GM23248 (cell line): ENCODE measurements around the gene MAPKBP1. TPM values are rescaled to one million over a fixed set of nuclear protein-coding genes. Genes with fewer than 3 reads are reported as not detected.

Experiments used
- DNase-seq: peaks from one replicate; pipeline ENCODE4 v3.0.0-alpha.2; 2015
- H2AFZ ChIP-seq: fragments of 200-600 bp; sonication (generic); 2 replicates; pipeline ENCODE4 v1.6.1; 2016; ENCODE audit warnings: antibody characterized with exemption
- H3F3A ChIP-seq: fragments of 200-600 bp; sonication (generic); 2 replicates; pipeline ENCODE4 v1.6.1; 2016; ENCODE audit warnings: mild to moderate bottlenecking, antibody characterized with exemption, mixed run types; ENCODE audit not compliant: insufficient read depth
- H3K27ac ChIP-seq: fragments of 200-600 bp; sonication (generic); 2 replicates; pipeline ENCODE4 v1.5.1; 2016; ENCODE audit warnings: mild to moderate bottlenecking
- H3K27me3 ChIP-seq: fragments of 200-600 bp; sonication (generic); replicated peaks from 2 replicates; pipeline ENCODE4 v1.6.1; 2016; ENCODE audit warnings: mild to moderate bottlenecking; ENCODE audit not compliant: insufficient read depth
- H3K36me3 ChIP-seq: fragments of 200-600 bp; sonication (generic); 2 replicates; pipeline ENCODE4 v1.6.1; 2016; ENCODE audit warnings: low read depth, mild to moderate bottlenecking
- H3K4me1 ChIP-seq: fragments of 200-600 bp; sonication (generic); 2 replicates; pipeline ENCODE4 v1.6.1; 2016; ENCODE audit warnings: mild to moderate bottlenecking; ENCODE audit not compliant: insufficient read depth
- H3K4me2 ChIP-seq: fragments of 200-600 bp; sonication (generic); one replicate; pipeline ENCODE4 v1.6.1; 2016; ENCODE audit warnings: mild to moderate bottlenecking; ENCODE audit not compliant: unreplicated experiment
- H3K4me3 ChIP-seq: fragments of 200-600 bp; sonication (generic); 2 replicates; pipeline ENCODE4 v1.5.1; 2016; ENCODE audit warnings: mild to moderate bottlenecking
- H3K79me2 ChIP-seq: fragments of 200-600 bp; sonication (generic); 2 replicates; pipeline ENCODE4 v1.6.1; 2016; ENCODE audit warnings: mild to moderate bottlenecking; ENCODE audit not compliant: insufficient read depth
- H3K9ac ChIP-seq: fragments of 200-600 bp; sonication (generic); 2 replicates; pipeline ENCODE4 v1.6.1; 2016; ENCODE audit warnings: mild to moderate bottlenecking
- H3K9me2 ChIP-seq: fragments of 200-600 bp; sonication (generic); 2 replicates; pipeline ENCODE4 v1.6.1; 2016; ENCODE audit warnings: mixed run types, mild to moderate bottlenecking, moderate library complexity; ENCODE audit not compliant: insufficient read depth
- H3K9me3 ChIP-seq: fragments of 200-600 bp; sonication (generic); one replicate; pipeline ENCODE4 v1.6.1; 2017; ENCODE audit warnings: low read depth
- H4K20me1 ChIP-seq: fragments of 200-600 bp; sonication (generic); 2 replicates; pipeline ENCODE4 v1.6.0; 2016; ENCODE audit not compliant: insufficient read depth
- EZH2 ChIP-seq: fragments of 200-600 bp; sonication (generic); IDR thresholded peaks from 2 replicates; pipeline ENCODE4 v1.6.1; 2018; ENCODE audit warnings: antibody characterized with exemption, mild to moderate bottlenecking; ENCODE audit not compliant: insufficient read depth, poor library complexity, severe bottlenecking
- EZH2phosphoT487 ChIP-seq: fragments of 200-600 bp; sonication (generic); IDR thresholded peaks from 2 replicates; pipeline ENCODE4 v1.6.1; 2018; ENCODE audit warnings: antibody characterized with exemption, moderate library complexity, mild to moderate bottlenecking, low read depth; ENCODE audit not compliant: insufficient read depth
- WGBS, 2 experiments: methylation state at CpG; one replicate each; pipeline ENCODE4 v1.1.6; 2015 to 2017; ENCODE audit warnings: low lambda C conversion rate in 2 of 2, low coverage in 1 of 2; ENCODE audit errors: missing lambda C conversion rate in 2 of 2; 5-methylcytosine and 5-hydroxymethylcytosine counted together
- in situ Hi-C: fragments of 300-500 bp; cut with MboI; formaldehyde crosslinking; loops from 2 replicates; pipeline ENCODE4 v1.15.0; 2020
- polyA plus RNA-seq: library from polyadenylated mRNA; unstranded; fragments of >200 nt; fragmentation: Nextera tagmentation; extraction: Ambion mirVana; gene quantifications from 2 replicates; pipeline ENCODE4 v1.2.1, GENCODE V29; 2016
- total RNA-seq: library from RNA; depleted of rRNA; stranded (reverse); fragments of >200 nt; shearing (Covaris generic); gene quantifications from 2 replicates; pipeline ENCODE4 v1.2.3, GENCODE V29; 2014

Gene MAPKBP1
- total and polyA plus RNA-seq, 2 experiments from 2014 or later: 5.2 to 8.5 TPM

GRCh38 chr15:41805711-41806110 lies 31.4 kb downstream of the MAPKBP1 start:
- no peak overlapping the region for H2AFZ ChIP-seq
- no peak overlapping the region for H3K4me3 ChIP-seq
- whole genome bisulfite sequencing, 2 experiments: 82% methylated on average over 3 of the region's 3 CpGs
- H4K20me1 ChIP-seq: no peaks in the 10 kb centered on the region
- in situ Hi-C loops: no loop called here
- H3K79me2 ChIP-seq: peaks cover 25% of the 10 kb centered on the region
- no peaks in the 10 kb centered on the region for H3K36me3 ChIP-seq
- DNase-seq: no peak
- no peak overlapping the region for H3K27ac ChIP-seq
- H3K4me1 ChIP-seq: peaks cover 19% of the 10 kb centered on the region
- TF ChIP-seq EZH2 (no peak), EZH2phosphoT487 (no peak)
- no peaks in the 10 kb centered on the region for H3K9me2 ChIP-seq
- H3F3A ChIP-seq: peaks cover 10% of the 10 kb centered on the region; the same call in 1 of the 2 replicates
- H3K9ac ChIP-seq: no peak overlapping the region
- H3K9me3 ChIP-seq: no peaks in the 10 kb centered on the region
- H3K27me3 ChIP-seq: no peaks in the 10 kb centered on the region
- H3K4me2 ChIP-seq: no peak overlapping the region

DNA sequence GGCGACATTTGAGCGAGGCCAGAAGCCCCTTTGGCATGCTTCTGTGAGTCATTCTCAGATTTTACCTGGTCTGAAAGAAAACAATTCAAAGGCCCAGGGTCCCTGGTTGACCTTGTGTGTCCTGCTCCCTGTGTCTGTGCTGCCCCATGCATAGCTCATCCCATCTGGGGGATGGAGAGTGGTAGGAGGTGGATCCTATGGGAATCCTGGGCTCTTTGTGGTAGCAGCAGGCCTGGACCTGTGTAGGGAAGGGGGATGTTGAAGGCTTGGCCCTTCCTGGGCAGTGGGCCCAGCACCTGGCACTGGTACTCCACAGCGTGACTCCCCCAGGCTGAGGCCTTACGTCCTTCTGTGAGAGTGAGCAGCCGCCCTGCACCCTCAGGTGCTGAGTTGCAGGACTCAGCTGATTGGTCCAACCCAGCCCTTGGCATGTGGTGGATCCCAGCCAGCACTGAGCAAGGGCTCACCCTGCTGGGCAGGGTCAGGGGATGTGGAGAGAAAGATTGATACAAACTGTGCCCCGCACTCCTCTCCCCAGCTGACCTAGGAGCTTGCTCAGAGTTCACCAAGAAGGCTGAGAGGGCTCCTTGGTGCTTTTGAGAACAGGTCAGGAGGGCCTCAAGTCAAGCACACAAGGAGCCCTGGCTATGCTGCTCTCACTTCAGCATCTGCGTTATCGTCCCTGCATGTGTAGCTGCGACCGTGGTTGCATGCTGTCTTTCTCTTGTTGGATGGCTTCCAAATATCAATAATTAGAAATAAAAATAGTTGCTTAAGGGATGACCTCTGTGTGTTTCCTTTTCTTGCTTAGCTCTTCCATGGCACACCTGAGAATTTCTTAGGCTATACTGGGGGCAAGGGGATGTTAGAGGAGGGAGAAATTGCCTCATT lies 32.3 kb downstream of the MAPKBP1 start:
- no peak for DNase-seq
- WGBS, 2 experiments: 93 to 97% methylated on average over 10 of the region's 10 CpGs
- no peak overlapping the region for H3K9ac ChIP-seq
- H3K36me3 ChIP-seq: no peaks in the 10 kb centered on the region
- H4K20me1 ChIP-seq: no peaks in the 10 kb centered on the region
- H3K9me2 ChIP-seq: no peaks in the 10 kb centered on the region
- H3K4me2 ChIP-seq: no peak overlapping the region
- H3K4me1 ChIP-seq: peaks cover 19% of the 10 kb centered on the region
- H3K9me3 ChIP-seq: no peaks in the 10 kb centered on the region
- H3K4me3 ChIP-seq: no peak overlapping the region
- in situ Hi-C loops: no loop called here
- H3K79me2 ChIP-seq: peaks cover 25% of the 10 kb centered on the region
- H3K27me3 ChIP-seq: no peaks in the 10 kb centered on the region
- TF ChIP-seq EZH2 (no peak), EZH2phosphoT487 (no peak)
- H2AFZ ChIP-seq: no peak overlapping the region
- peaks cover 10% of the 10 kb centered on the region; the same call in 1 of the 2 replicates for H3F3A ChIP-seq
- no peak overlapping the region for H3K27ac ChIP-seq

DNA sequence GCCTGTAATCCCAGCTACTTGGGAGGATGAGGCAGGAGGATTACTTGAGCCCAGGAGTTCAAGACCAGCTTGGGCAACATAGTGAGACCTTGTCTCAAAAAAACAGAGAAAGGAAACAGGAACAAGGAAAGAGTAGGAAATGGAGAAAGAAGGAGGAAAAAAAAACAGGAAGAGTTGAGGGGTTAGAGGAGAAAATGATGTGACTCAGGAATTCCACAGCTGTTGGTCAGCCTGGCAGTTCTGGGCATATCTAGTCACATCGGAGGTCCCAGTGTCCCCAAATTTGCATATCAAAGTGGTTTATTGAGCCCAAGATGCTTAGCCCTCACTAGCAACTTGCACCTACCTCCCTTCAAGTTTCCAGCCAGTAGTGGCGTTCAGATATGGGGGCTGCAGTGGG lies 34.8 kb downstream of the MAPKBP1 start:
- no peak overlapping the region for H3K4me3 ChIP-seq
- H3K27ac ChIP-seq: no peak overlapping the region
- no peak overlapping the region for H2AFZ ChIP-seq
- no peaks in the 10 kb centered on the region for H3F3A ChIP-seq
- peaks cover 10% of the 10 kb centered on the region for H3K4me1 ChIP-seq
- peak overlapping the region; percentile 31 for H3K4me2 ChIP-seq
- H3K27me3 ChIP-seq: no peaks in the 10 kb centered on the region
- WGBS, 2 experiments: 38 to 41% methylated on average over 2 of the region's 2 CpGs
- no peaks in the 10 kb centered on the region for H3K9me3 ChIP-seq
- H3K36me3 ChIP-seq: no peaks in the 10 kb centered on the region
- TF ChIP-seq EZH2phosphoT487: no peak
- TF ChIP-seq EZH2: no peak
- peak; percentile 63 for DNase-seq
- in situ Hi-C loops: no loop called here
- no peaks in the 10 kb centered on the region for H4K20me1 ChIP-seq
- no peak overlapping the region for H3K9ac ChIP-seq
- H3K9me2 ChIP-seq: no peaks in the 10 kb centered on the region
- peaks cover 13% of the 10 kb centered on the region; the same call in 1 of the 2 replicates for H3K79me2 ChIP-seq

GRCh38 chr15:41809526-41810220 lies 35.4 kb downstream of the MAPKBP1 start:
- in situ Hi-C loops: no loop called here
- Histone ChIP-seq H3K9me2 (no peaks in the 10 kb centered on the region), H2AFZ (no peak overlapping the region), H3K27ac (no peak overlapping the region), H3F3A (no peaks in the 10 kb centered on the region), H4K20me1 (no peaks in the 10 kb centered on the region), H3K79me2 (peaks cover 9% of the 10 kb centered on the region; the same call in 1 of the 2 replicates), H3K36me3 (no peaks in the 10 kb centered on the region), H3K4me1 (peaks cover 10% of the 10 kb centered on the region), H3K9me3 (no peaks in the 10 kb centered on the region), H3K9ac (no peak overlapping the region), H3K4me3 (no peak overlapping the region), H3K27me3 (no peaks in the 10 kb centered on the region), H3K4me2 (no peak overlapping the region)
- TF ChIP-seq EZH2phosphoT487: no peak
- TF ChIP-seq EZH2: no peak
- 51 to 56% methylated on average over 12 of the region's 12 CpGs for WGBS, 2 experiments
- DNase-seq: no peak
